ENCODE data around the gene TMEM74B.

TMEM74B gene

DNA sequence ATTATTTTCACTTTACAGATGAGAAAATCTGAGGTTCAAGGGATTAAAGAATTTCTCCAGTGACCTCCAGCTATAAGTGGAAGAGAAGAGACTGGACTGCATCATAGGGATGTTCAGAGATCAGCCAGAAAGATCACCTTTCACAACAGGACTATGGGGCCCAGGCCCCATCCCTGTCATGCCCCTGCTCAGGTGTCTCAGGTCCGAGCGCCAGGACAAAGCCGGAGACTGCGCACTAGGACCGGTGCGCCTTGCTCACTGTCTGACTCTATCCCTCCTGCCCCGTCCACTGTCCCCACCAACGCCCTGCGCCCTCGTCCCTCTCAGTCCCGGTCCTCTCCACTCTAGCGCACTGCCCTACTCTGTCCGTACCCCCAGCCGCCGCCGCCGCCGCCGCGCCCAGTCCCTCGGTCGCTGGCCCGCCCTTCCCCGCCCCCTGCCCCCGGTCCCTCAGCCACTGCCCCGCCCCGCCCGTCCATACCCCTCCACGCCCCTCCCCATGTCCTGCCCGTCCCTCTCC, 40.5 kb upstream of the TMEM74B start (continued):
- TF ChIP-seq, protein P1, sequence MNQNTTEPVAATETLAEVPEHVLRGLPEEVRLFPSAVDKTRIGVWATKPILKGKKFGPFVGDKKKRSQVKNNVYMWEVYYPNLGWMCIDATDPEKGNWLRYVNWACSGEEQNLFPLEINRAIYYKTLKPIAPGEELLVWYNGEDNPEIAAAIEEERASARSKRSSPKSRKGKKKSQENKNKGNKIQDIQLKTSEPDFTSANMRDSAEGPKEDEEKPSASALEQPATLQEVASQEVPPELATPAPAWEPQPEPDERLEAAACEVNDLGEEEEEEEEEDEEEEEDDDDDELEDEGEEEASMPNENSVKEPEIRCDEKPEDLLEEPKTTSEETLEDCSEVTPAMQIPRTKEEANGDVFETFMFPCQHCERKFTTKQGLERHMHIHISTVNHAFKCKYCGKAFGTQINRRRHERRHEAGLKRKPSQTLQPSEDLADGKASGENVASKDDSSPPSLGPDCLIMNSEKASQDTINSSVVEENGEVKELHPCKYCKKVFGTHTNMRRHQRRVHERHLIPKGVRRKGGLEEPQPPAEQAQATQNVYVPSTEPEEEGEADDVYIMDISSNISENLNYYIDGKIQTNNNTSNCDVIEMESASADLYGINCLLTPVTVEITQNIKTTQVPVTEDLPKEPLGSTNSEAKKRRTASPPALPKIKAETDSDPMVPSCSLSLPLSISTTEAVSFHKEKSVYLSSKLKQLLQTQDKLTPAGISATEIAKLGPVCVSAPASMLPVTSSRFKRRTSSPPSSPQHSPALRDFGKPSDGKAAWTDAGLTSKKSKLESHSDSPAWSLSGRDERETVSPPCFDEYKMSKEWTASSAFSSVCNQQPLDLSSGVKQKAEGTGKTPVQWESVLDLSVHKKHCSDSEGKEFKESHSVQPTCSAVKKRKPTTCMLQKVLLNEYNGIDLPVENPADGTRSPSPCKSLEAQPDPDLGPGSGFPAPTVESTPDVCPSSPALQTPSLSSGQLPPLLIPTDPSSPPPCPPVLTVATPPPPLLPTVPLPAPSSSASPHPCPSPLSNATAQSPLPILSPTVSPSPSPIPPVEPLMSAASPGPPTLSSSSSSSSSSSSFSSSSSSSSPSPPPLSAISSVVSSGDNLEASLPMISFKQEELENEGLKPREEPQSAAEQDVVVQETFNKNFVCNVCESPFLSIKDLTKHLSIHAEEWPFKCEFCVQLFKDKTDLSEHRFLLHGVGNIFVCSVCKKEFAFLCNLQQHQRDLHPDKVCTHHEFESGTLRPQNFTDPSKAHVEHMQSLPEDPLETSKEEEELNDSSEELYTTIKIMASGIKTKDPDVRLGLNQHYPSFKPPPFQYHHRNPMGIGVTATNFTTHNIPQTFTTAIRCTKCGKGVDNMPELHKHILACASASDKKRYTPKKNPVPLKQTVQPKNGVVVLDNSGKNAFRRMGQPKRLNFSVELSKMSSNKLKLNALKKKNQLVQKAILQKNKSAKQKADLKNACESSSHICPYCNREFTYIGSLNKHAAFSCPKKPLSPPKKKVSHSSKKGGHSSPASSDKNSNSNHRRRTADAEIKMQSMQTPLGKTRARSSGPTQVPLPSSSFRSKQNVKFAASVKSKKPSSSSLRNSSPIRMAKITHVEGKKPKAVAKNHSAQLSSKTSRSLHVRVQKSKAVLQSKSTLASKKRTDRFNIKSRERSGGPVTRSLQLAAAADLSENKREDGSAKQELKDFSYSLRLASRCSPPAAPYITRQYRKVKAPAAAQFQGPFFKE (tag by site-specific recombination; IDR thresholded peaks at IDR 0.05; ENCODE audit: borderline replicate concordance) = no peak
- TF ChIP-seq KLF8 (tag by site-specific recombination; IDR thresholded peaks at IDR 0.05) (peak; percentile 31; the same call in 1 of the 2 replicates), SP3 (tag by site-specific recombination; IDR thresholded peaks at IDR 0.05) (peak; percentile 40), ZNF677 (tag by site-specific recombination; IDR thresholded peaks at IDR 0.05) (no peak), ZBTB8A (tag by site-specific recombination; IDR thresholded peaks at IDR 0.05) (no peak), ZNF529 (tag by site-specific recombination; IDR thresholded peaks at IDR 0.05; ENCODE audit: insufficient replicate concordance) (no peak), ZXDB (tag by site-specific recombination; IDR thresholded peaks at IDR 0.05) (0 out of 2 replicates have a peak, but pooled peaks have one; percentile 13), ZNF776 (tag by site-specific recombination; IDR thresholded peaks at IDR 0.05; ENCODE audit: borderline replicate concordance) (no peak), FEZF1 (tag by site-specific recombination; IDR thresholded peaks at IDR 0.05) (no peak), ZNF660 (tag by site-specific recombination; IDR thresholded peaks at IDR 0.05) (no peak), GLIS2 (tag by site-specific recombination; IDR thresholded peaks at IDR 0.05) (peak; percentile 48; the same call in 1 of the 2 replicates), HOXC10 (CRISPR knock-in tag; IDR thresholded peaks at IDR 0.05) (no peak), ZNF530 (tag by site-specific recombination; IDR thresholded peaks at IDR 0.05; ENCODE audit: low read depth) (no peak), ZNF138 (tag by site-specific recombination; IDR thresholded peaks at IDR 0.05; ENCODE audit: borderline replicate concordance) (no peak), ZBTB48 (tag by site-specific recombination; IDR thresholded peaks at IDR 0.05) (peak; percentile 86), ZFP37 (tag by site-specific recombination; IDR thresholded peaks at IDR 0.05) (no peak), KLF10 (tag by site-specific recombination; IDR thresholded peaks at IDR 0.05) (no peak), ZNF2 (tag by site-specific recombination; IDR thresholded peaks at IDR 0.05) (no peak), SCRT1 (tag by site-specific recombination; IDR thresholded peaks at IDR 0.05; ENCODE audit: borderline replicate concordance) (no peak), ZNF23 (tag by site-specific recombination; IDR thresholded peaks at IDR 0.05; ENCODE audit: borderline replicate concordance) (no peak), ZNF670 (tag by site-specific recombination; IDR thresholded peaks at IDR 0.05; ENCODE audit: low read depth) (no peak)
- TF ChIP-seq, protein P2, sequence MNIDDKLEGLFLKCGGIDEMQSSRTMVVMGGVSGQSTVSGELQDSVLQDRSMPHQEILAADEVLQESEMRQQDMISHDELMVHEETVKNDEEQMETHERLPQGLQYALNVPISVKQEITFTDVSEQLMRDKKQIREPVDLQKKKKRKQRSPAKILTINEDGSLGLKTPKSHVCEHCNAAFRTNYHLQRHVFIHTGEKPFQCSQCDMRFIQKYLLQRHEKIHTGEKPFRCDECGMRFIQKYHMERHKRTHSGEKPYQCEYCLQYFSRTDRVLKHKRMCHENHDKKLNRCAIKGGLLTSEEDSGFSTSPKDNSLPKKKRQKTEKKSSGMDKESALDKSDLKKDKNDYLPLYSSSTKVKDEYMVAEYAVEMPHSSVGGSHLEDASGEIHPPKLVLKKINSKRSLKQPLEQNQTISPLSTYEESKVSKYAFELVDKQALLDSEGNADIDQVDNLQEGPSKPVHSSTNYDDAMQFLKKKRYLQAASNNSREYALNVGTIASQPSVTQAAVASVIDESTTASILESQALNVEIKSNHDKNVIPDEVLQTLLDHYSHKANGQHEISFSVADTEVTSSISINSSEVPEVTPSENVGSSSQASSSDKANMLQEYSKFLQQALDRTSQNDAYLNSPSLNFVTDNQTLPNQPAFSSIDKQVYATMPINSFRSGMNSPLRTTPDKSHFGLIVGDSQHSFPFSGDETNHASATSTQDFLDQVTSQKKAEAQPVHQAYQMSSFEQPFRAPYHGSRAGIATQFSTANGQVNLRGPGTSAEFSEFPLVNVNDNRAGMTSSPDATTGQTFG (tag by site-specific recombination; IDR thresholded peaks at IDR 0.05; ENCODE audit: borderline replicate concordance) = no peak
- TF ChIP-seq, protein P3, sequence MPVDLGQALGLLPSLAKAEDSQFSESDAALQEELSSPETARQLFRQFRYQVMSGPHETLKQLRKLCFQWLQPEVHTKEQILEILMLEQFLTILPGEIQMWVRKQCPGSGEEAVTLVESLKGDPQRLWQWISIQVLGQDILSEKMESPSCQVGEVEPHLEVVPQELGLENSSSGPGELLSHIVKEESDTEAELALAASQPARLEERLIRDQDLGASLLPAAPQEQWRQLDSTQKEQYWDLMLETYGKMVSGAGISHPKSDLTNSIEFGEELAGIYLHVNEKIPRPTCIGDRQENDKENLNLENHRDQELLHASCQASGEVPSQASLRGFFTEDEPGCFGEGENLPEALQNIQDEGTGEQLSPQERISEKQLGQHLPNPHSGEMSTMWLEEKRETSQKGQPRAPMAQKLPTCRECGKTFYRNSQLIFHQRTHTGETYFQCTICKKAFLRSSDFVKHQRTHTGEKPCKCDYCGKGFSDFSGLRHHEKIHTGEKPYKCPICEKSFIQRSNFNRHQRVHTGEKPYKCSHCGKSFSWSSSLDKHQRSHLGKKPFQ (tag by site-specific recombination; IDR thresholded peaks at IDR 0.05) = no peak
- TF ChIP-seq, protein P4, sequence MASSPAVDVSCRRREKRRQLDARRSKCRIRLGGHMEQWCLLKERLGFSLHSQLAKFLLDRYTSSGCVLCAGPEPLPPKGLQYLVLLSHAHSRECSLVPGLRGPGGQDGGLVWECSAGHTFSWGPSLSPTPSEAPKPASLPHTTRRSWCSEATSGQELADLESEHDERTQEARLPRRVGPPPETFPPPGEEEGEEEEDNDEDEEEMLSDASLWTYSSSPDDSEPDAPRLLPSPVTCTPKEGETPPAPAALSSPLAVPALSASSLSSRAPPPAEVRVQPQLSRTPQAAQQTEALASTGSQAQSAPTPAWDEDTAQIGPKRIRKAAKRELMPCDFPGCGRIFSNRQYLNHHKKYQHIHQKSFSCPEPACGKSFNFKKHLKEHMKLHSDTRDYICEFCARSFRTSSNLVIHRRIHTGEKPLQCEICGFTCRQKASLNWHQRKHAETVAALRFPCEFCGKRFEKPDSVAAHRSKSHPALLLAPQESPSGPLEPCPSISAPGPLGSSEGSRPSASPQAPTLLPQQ (tag by site-specific recombination; IDR thresholded peaks at IDR 0.05) = peak; percentile 39; the same call in 1 of the 2 replicates
- TF ChIP-seq, protein P5, sequence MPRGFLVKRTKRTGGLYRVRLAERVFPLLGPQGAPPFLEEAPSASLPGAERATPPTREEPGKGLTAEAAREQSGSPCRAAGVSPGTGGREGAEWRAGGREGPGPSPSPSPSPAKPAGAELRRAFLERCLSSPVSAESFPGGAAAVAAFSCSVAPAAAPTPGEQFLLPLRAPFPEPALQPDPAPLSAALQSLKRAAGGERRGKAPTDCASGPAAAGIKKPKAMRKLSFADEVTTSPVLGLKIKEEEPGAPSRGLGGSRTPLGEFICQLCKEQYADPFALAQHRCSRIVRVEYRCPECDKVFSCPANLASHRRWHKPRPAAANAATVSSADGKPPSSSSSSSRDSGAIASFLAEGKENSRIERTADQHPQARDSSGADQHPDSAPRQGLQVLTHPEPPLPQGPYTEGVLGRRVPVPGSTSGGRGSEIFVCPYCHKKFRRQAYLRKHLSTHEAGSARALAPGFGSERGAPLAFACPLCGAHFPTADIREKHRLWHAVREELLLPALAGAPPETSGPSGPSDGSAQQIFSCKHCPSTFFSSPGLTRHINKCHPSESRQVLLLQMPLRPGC (tag by site-specific recombination; IDR thresholded peaks at IDR 0.05) = no peak
- TF ChIP-seq, protein P6, sequence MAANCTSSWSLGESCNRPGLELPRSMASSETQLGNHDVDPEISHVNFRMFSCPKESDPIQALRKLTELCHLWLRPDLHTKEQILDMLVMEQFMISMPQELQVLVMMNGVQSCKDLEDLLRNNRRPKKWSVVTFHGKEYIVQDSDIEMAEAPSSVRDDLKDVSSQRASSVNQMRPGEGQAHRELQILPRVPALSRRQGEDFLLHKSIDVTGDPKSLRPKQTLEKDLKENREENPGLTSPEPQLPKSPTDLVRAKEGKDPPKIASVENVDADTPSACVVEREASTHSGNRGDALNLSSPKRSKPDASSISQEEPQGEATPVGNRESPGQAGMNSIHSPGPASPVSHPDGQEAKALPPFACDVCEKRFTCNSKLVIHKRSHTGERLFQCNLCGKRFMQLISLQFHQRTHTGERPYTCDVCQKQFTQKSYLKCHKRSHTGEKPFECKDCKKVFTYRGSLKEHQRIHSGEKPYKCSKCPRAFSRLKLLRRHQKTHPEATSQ (tag by site-specific recombination; IDR thresholded peaks at IDR 0.05) = 0 out of 2 replicates have a peak, but pooled peaks have one; percentile 53
